A549 (cell line): ENCODE measurements around the gene RAB3GAP1.

ENCODE experiments used
- BHLHE40 ChIP-seq: IDR thresholded peaks from 2 replicates; pipeline ENCODE4 v1.6.1; 2012; ENCODE audit warnings: low read depth, low read length, inconsistent platforms
- CBX8 ChIP-seq: fragments of 200-600 bp; sonication (generic); IDR thresholded peaks from 2 replicates; pipeline ENCODE4 v1.6.1; 2016
- EP300 ChIP-seq, 2 experiments: fragments of >200 bp; sonication (Bioruptor Twin); formaldehyde crosslinking; IDR thresholded peaks; 2 replicates in 1 of 2; 3 replicates in 1 of 2; pipeline ENCODE4 v1.6.1; 2016 to 2017
- MYC ChIP-seq: IDR thresholded peaks from 2 replicates; pipeline ENCODE4 v1.6.1; 2012; ENCODE audit warnings: mild to moderate bottlenecking, inconsistent platforms, low read length, improper control_type of control experiment, borderline replicate concordance
- POLR2A ChIP-seq: IDR thresholded peaks from 2 replicates; pipeline ENCODE4 v1.6.1; 2012; ENCODE audit warnings: mild to moderate bottlenecking, low read length
- RAD21 ChIP-seq, 2 experiments: fragments of >200 bp in 1 of 2; sonication (Bioruptor Twin) in 1 of 2; formaldehyde crosslinking in 1 of 2; IDR thresholded peaks in 1 of 2; conservative IDR thresholded peaks in 1 of 2; 2 replicates in 1 of 2; 3 replicates in 1 of 2; pipeline ENCODE4 v1.6.1; 2012 to 2018; ENCODE audit warnings: inconsistent platforms in 1 of 2
- RCOR1 ChIP-seq: fragments of 150-350 bp; IDR thresholded peaks from 2 replicates; pipeline ENCODE4 v1.6.1; 2014; ENCODE audit warnings: antibody characterized with exemption, low read length, low read depth
- RFX5 ChIP-seq: fragments of 450-650 bp; IDR thresholded peaks from 2 replicates; pipeline ENCODE4 v1.7.1; 2014; ENCODE audit warnings: antibody characterized with exemption, mild to moderate bottlenecking, moderate library complexity
- TF ChIP-seq, protein P1 (sequence below): fragments of >200 bp; sonication (Bioruptor Twin); formaldehyde crosslinking; IDR thresholded peaks from 3 replicates; pipeline ENCODE4 v1.5.1; 2016

DNA sequence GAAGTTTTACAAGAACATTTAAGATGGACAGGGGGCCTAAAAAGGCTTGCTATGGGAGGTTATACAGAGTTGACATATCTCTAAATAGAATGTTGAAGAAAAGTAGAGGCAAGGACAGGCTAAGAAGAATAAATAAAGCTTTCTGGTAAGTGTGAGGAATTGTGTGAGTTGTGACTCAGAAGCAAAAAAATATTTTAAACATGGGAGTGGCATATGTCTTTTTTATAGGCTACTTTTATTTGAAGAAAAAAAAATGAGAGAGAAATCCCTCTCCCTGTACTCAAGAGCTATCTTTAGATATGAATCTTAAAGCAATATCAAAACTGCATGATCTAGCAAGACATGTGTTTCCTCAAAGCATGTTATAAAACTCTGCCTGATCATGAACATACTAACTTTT is 41.1 kb downstream of the RAB3GAP1 start:
- no peak for TF ChIP-seq MYC
- TF ChIP-seq RFX5: no peak
- TF ChIP-seq CBX8: no peak
- TF ChIP-seq EP300 (IDR thresholded peaks at IDR 0.05): no peak
- TF ChIP-seq, protein P1, sequence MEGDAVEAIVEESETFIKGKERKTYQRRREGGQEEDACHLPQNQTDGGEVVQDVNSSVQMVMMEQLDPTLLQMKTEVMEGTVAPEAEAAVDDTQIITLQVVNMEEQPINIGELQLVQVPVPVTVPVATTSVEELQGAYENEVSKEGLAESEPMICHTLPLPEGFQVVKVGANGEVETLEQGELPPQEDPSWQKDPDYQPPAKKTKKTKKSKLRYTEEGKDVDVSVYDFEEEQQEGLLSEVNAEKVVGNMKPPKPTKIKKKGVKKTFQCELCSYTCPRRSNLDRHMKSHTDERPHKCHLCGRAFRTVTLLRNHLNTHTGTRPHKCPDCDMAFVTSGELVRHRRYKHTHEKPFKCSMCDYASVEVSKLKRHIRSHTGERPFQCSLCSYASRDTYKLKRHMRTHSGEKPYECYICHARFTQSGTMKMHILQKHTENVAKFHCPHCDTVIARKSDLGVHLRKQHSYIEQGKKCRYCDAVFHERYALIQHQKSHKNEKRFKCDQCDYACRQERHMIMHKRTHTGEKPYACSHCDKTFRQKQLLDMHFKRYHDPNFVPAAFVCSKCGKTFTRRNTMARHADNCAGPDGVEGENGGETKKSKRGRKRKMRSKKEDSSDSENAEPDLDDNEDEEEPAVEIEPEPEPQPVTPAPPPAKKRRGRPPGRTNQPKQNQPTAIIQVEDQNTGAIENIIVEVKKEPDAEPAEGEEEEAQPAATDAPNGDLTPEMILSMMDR: no peak
- TF ChIP-seq RAD21 (conservative IDR thresholded peaks at IDR 0.05 in 1 of 2, IDR thresholded peaks at IDR 0.05 in 1 of 2): no peak
- no peak for TF ChIP-seq POLR2A
- TF ChIP-seq BHLHE40: no peak
- TF ChIP-seq RCOR1: no peak
